AG09309 (cell line): ENCODE results near the gene NPHS1.

Source experiments
- DNase-seq: peaks from one replicate; pipeline ENCODE4 v3.0.0-alpha.2; 2010; ENCODE audit warnings: low read depth
- H3K4me3 ChIP-seq: 2 replicates; pipeline ENCODE4 v1.5.1; 2011; ENCODE audit warnings: mild to moderate bottlenecking, low read depth, low read length, moderate library complexity; ENCODE audit not compliant: control insufficient read depth
- CTCF ChIP-seq: IDR thresholded peaks from 2 replicates; pipeline ENCODE4 v1.5.1; 2011; ENCODE audit warnings: mild to moderate bottlenecking, low read depth, low read length, inconsistent platforms; ENCODE audit not compliant: insufficient read depth, control insufficient read depth; ENCODE audit errors: missing control alignments

The NPHS1 gene

GRCh38 chr19:35788205-35788960 is 63.9 kb downstream of the NPHS1 start:
- no peak overlapping the region for H3K4me3 ChIP-seq
- DNase-seq = no peak
- TF ChIP-seq CTCF = no peak

- no peak for DNase-seq
- H3K4me3 ChIP-seq = no peak overlapping the region
- no peak for TF ChIP-seq CTCF
Observed at GRCh38 chr19:35787227-35787799, 65.0 kb downstream of the NPHS1 start.

- no peak for DNase-seq
- no peak for TF ChIP-seq CTCF
- no peak overlapping the region for H3K4me3 ChIP-seq
Observed at GRCh38 chr19:35786299-35787160, 65.8 kb downstream of the NPHS1 start.

GRCh38 chr19:35785339-35785627 is 67.0 kb downstream of the NPHS1 start:
- H3K4me3 ChIP-seq = no peak overlapping the region
- TF ChIP-seq CTCF = no peak
- DNase-seq = no peak

GRCh38 chr19:35784503-35785338 is 67.6 kb downstream of the NPHS1 start:
- no peak for DNase-seq

More at GRCh38 chr19:35784503-35785338, 67.6 kb downstream of the NPHS1 start:
- no peak for TF ChIP-seq CTCF
- no peak overlapping the region for H3K4me3 ChIP-seq
